Measurements from ENCODE around the gene INPP4A.
A peak's percentile ranks its signal among the peaks of the same experiment; 100 is the strongest.
"Not testable (repeated sequence)": the region's sequence is repeated elsewhere in the genome, so short reads cannot be mapped to it uniquely, and the experiment has no call there.

The INPP4A gene

GRCh38 chr2:98405301-98405700 is 39.4 kb upstream of the INPP4A start:
- H3K4me3 ChIP-seq (ENCODE audit: low read depth, low read length): no peak overlapping the region
- TF ChIP-seq CTCF (IDR thresholded peaks at IDR 0.05; ENCODE audit: borderline replicate concordance, insufficient read depth, low read depth, low read length): no peak

GRCh38 chr2:98408155-98408554 is 36.5 kb upstream of the INPP4A start:
- no peak for TF ChIP-seq CTCF (IDR thresholded peaks at IDR 0.05; ENCODE audit: borderline replicate concordance, insufficient read depth, low read depth, low read length)

GRCh38 chr2:98412751-98413458 is 31.8 kb upstream of the INPP4A start:
- peak; percentile 68 for TF ChIP-seq CTCF (IDR thresholded peaks at IDR 0.05; ENCODE audit: borderline replicate concordance, insufficient read depth, low read depth, low read length)
- no peak overlapping the region for H3K4me3 ChIP-seq (ENCODE audit: low read depth, low read length)

More at GRCh38 chr2:98408155-98408554, 36.5 kb upstream of the INPP4A start:
- no peak overlapping the region for H3K4me3 ChIP-seq (ENCODE audit: low read depth, low read length)

GRCh38 chr2:98414246-98414645 is 30.4 kb upstream of the INPP4A start:
- not testable (repeated sequence) for H3K4me3 ChIP-seq (ENCODE audit: low read depth, low read length)

- not testable (repeated sequence) for H3K4me3 ChIP-seq (ENCODE audit: low read depth, low read length)
Measured at GRCh38 chr2:98415719-98416248, 28.9 kb upstream of the INPP4A start.

GRCh38 chr2:98416383-98417159 is 28.1 kb upstream of the INPP4A start:
- H3K4me3 ChIP-seq (ENCODE audit: low read depth, low read length): no peak overlapping the region
- no peak for TF ChIP-seq CTCF (IDR thresholded peaks at IDR 0.05; ENCODE audit: borderline replicate concordance, insufficient read depth, low read depth, low read length)

GRCh38 chr2:98419544-98419943 is 25.1 kb upstream of the INPP4A start:
- no peak for TF ChIP-seq CTCF (IDR thresholded peaks at IDR 0.05; ENCODE audit: borderline replicate concordance, insufficient read depth, low read depth, low read length)
- H3K4me3 ChIP-seq (ENCODE audit: low read depth, low read length): no peak overlapping the region

All from GM12875 (cell line).